HepG2 (cell line): ENCODE data around the gene DNPEP. TPM values are rescaled to one million over a fixed set of nuclear protein-coding genes. Genes with fewer than 3 reads are reported as not detected.

Experiments
- ATAC-seq: fragments of 200-7000 bp; cut with Tn5 transposase; 3 replicates; pipeline ENCODE4 v1.9.1; 2020; ENCODE audit warnings: mild to moderate bottlenecking, moderate library complexity
- BruUV-seq: library from RNA; stranded (reverse); fragments of 400-500 nt; replicated peaks from 2 replicates; lab custom pipeline; 2021; lab: Mats Ljungman, UMichigan
- CTCF ChIA-PET: fragments of 300-600 bp; formaldehyde crosslinking; extraction: SDS; loops from one replicate; lab custom pipeline; 2021; ENCODE audit warnings: low total read pairs, inconsistent platforms, low intra/inter-chr PET ratio; lab: Yijun Ruan, JAX
- POLR2A ChIA-PET: fragments of 350-600 bp; sonication (Branson Sonifier 250); formaldehyde crosslinking; loops from one replicate; lab custom pipeline; 2020; ENCODE audit warnings: antibody characterized with exemption, inconsistent platforms; lab: Yijun Ruan, JAX
- DNase-seq: peaks from one replicate; pipeline ENCODE4 v3.0.0-alpha.2; 2015; ENCODE audit warnings: low spot score
- FAIRE-seq: peaks from 3 replicates; lab custom pipeline; 2011; peaks lifted over from hg19 to GRCh38; lab: Jason Lieb, UNC
- H2AFZ ChIP-seq: one replicate; pipeline ENCODE4 v1.6.1; 2011; ENCODE audit warnings: low read length, inconsistent platforms
- H3K27ac ChIP-seq: fragments of 300-600 bp; 3 replicates; pipeline ENCODE4 v1.8.0; 2011; ENCODE audit warnings: mixed run types, mild to moderate bottlenecking, mixed read lengths, low read length, inconsistent platforms; ENCODE audit not compliant: insufficient read depth; ENCODE audit errors: extremely low read length
- H3K27me3 ChIP-seq, 2 experiments: fragments of 200-600 bp in 1 of 2; 2 replicates in 1 of 2; 3 replicates in 1 of 2; pipeline versions ENCODE4 v1.6.0 to v1.8.0; 2011; ENCODE audit warnings: low read length in 2 of 2, mild to moderate bottlenecking in 2 of 2, moderate library complexity in 2 of 2, inconsistent platforms in 1 of 2; ENCODE audit not compliant: insufficient read depth in 2 of 2, control insufficient read depth in 1 of 2
- H3K36me3 ChIP-seq, 2 experiments: fragments of 200-600 bp in 1 of 2; replicated peaks in 1 of 2; 2 replicates in 1 of 2; 3 replicates in 1 of 2; pipeline versions ENCODE4 v1.5.1 to v1.8.0; 2011; ENCODE audit warnings: low read length in 2 of 2, inconsistent platforms in 1 of 2; ENCODE audit not compliant: insufficient read depth in 2 of 2, control insufficient read depth in 1 of 2
- H3K4me1 ChIP-seq: 2 replicates; pipeline ENCODE4 v1.5.1; 2012; ENCODE audit warnings: low read length, inconsistent platforms; ENCODE audit not compliant: insufficient read depth
- H3K4me2 ChIP-seq: 2 replicates; pipeline ENCODE4 v1.6.0; 2011; ENCODE audit warnings: low read depth, low read length, inconsistent platforms
- H3K4me3 ChIP-seq, 3 experiments: fragments of 200-600 bp in 1 of 3; sonication (generic), shearing (Covaris generic) in 1 of 3; replicated peaks in 1 of 3; 2 replicates each; pipeline ENCODE4 v1.5.1; 2011 to 2016; ENCODE audit warnings: low read length in 3 of 3, inconsistent platforms in 2 of 3, low read depth in 2 of 3, mild to moderate bottlenecking in 2 of 3, control low read depth in 1 of 3, mixed read lengths in 1 of 3; ENCODE audit not compliant: insufficient read depth in 1 of 3
- H3K79me2 ChIP-seq: one replicate; pipeline ENCODE4 v1.6.1; 2011; ENCODE audit warnings: low read length, inconsistent platforms; ENCODE audit not compliant: insufficient read depth
- H3K9ac ChIP-seq: 2 replicates; pipeline ENCODE4 v1.6.0; 2011; ENCODE audit warnings: mild to moderate bottlenecking, low read depth, low read length, inconsistent platforms; ENCODE audit not compliant: insufficient read depth
- H3K9me3 ChIP-seq: 2 replicates; pipeline ENCODE4 v1.5.1; 2012; ENCODE audit warnings: mild to moderate bottlenecking, low read length
- H4K20me1 ChIP-seq: 2 replicates; pipeline ENCODE4 v1.6.0; 2011; ENCODE audit warnings: inconsistent platforms, mild to moderate bottlenecking, low read length, moderate library complexity; ENCODE audit not compliant: insufficient read depth
- GLI4 ChIP-seq: sonication (generic); formaldehyde crosslinking; IDR thresholded peaks from 2 replicates; pipeline ENCODE4 v1.5.1; 2020; ENCODE audit warnings: missing genetic modification reagents, mild to moderate bottlenecking, moderate library complexity, borderline replicate concordance
- HNRNPLL ChIP-seq: fragments of 200-400 bp; formaldehyde crosslinking; IDR thresholded peaks from 2 replicates; pipeline ENCODE4 v1.6.1; 2017; ENCODE audit warnings: mild to moderate bottlenecking, low read depth, low read length; ENCODE audit not compliant: poor library complexity, severe bottlenecking
- KLF13 ChIP-seq: sonication (generic); formaldehyde crosslinking; IDR thresholded peaks from 2 replicates; pipeline ENCODE4 v1.4.0; 2020; ENCODE audit warnings: mild to moderate bottlenecking, missing genetic modification reagents
- MEIS1 ChIP-seq: sonication (generic); formaldehyde crosslinking; IDR thresholded peaks from 2 replicates; pipeline ENCODE4 v1.9.0; 2021; ENCODE audit warnings: mild to moderate bottlenecking, missing genetic modification reagents, moderate library complexity, borderline replicate concordance
- NCOA5 ChIP-seq: sonication (generic); formaldehyde crosslinking; IDR thresholded peaks from 2 replicates; pipeline ENCODE4 v1.4.0; 2020; ENCODE audit warnings: missing genetic modification reagents
- NPAS2 ChIP-seq: sonication (generic); formaldehyde crosslinking; IDR thresholded peaks from 2 replicates; pipeline ENCODE4 v1.8.0; 2022; ENCODE audit warnings: mild to moderate bottlenecking, missing genetic modification reagents, borderline replicate concordance
- PHF20 ChIP-seq: sonication (generic); formaldehyde crosslinking; IDR thresholded peaks from 2 replicates; pipeline ENCODE4 v1.5.0; 2020; ENCODE audit warnings: mild to moderate bottlenecking, missing genetic modification reagents
- POLR2AphosphoS5 ChIP-seq: IDR thresholded peaks from 2 replicates; pipeline ENCODE4 v1.6.1; 2012; ENCODE audit warnings: low read depth, low read length
- SETDB1 ChIP-seq: sonication (generic); formaldehyde crosslinking; IDR thresholded peaks from 2 replicates; pipeline ENCODE4 v1.5.1; 2020; ENCODE audit warnings: missing genetic modification reagents, mild to moderate bottlenecking, borderline replicate concordance
- SP5 ChIP-seq: IDR thresholded peaks from 2 replicates; pipeline ENCODE4 v1.6.1; 2016; ENCODE audit warnings: low read depth, borderline replicate concordance
- TEAD3 ChIP-seq: optimal IDR thresholded peaks from 2 replicates; pipeline ENCODE3; 2016; ENCODE audit warnings: borderline replicate concordance
- ZFP91 ChIP-seq: sonication (generic); formaldehyde crosslinking; IDR thresholded peaks from 2 replicates; pipeline ENCODE4 v1.9.0; 2022; ENCODE audit warnings: missing genetic modification reagents, mild to moderate bottlenecking, borderline replicate concordance
- ZKSCAN5 ChIP-seq: sonication (generic); formaldehyde crosslinking; IDR thresholded peaks from 2 replicates; pipeline ENCODE4 v1.5.1; 2020; ENCODE audit warnings: mild to moderate bottlenecking, missing genetic modification reagents
- ZNF160 ChIP-seq: sonication (generic); formaldehyde crosslinking; IDR thresholded peaks from 2 replicates; pipeline ENCODE4 v1.8.0; 2022; ENCODE audit warnings: mild to moderate bottlenecking, inconsistent platforms, missing genetic modification reagents
- ZNF577 ChIP-seq: sonication (generic); formaldehyde crosslinking; IDR thresholded peaks from 2 replicates; pipeline ENCODE4 v1.4.0; 2020; ENCODE audit warnings: mild to moderate bottlenecking, low read depth, missing genetic modification reagents, borderline replicate concordance
- ZNF710 ChIP-seq: sonication (generic); formaldehyde crosslinking; IDR thresholded peaks from 2 replicates; pipeline ENCODE4 v1.5.0; 2020; ENCODE audit warnings: mild to moderate bottlenecking, missing genetic modification reagents, borderline replicate concordance
- ZNF737 ChIP-seq: sonication (generic); formaldehyde crosslinking; IDR thresholded peaks from 2 replicates; pipeline ENCODE4 v1.5.0; 2020; ENCODE audit warnings: missing genetic modification reagents, mild to moderate bottlenecking, borderline replicate concordance
- ZNF772 ChIP-seq: sonication (generic); formaldehyde crosslinking; IDR thresholded peaks from 2 replicates; pipeline ENCODE4 v1.5.0; 2020; ENCODE audit warnings: mild to moderate bottlenecking, missing genetic modification reagents
- ZNF878 ChIP-seq: sonication (generic); formaldehyde crosslinking; IDR thresholded peaks from 2 replicates; pipeline ENCODE4 v1.8.1; 2023; ENCODE audit warnings: mild to moderate bottlenecking, missing genetic modification reagents, moderate library complexity
- in situ Hi-C: cut with HindIII; loops from 2 replicates; pipeline ENCODE4 v1.10.0; 2017; ENCODE audit warnings: low pct_unique_long_range_greater_than_20kb; ENCODE audit not compliant: extremely low pct_ligation_motif_present
- intact Hi-C: fragments of 100-400 bp; cut with micrococcal nuclease; formaldehyde crosslinking; loops from one replicate; pipeline ENCODE4 v1.10.0; 2022; ENCODE audit not compliant: unreplicated experiment
- polyA plus RNA-seq, 8 experiments: library from polyadenylated mRNA; depleted of rRNA in 3 of 8; stranded (reverse) in 7 of 8; unstranded in 1 of 8; fragments of >200 nt; fragmentation: Illumina TruSeq in 4 of 8; extraction: Trizol in 4 of 8; gene quantifications; 2 replicates each; pipeline versions ENCODE4 v1.2.1 to v1.2.3, GENCODE V29; 2011 to 2016; ENCODE audit warnings: low read depth in 4 of 8, missing spikeins in 1 of 8, mixed read lengths in 1 of 8; ENCODE audit not compliant: insufficient read depth in 1 of 8
- total RNA-seq, 5 experiments: library from RNA; depleted of rRNA; stranded (reverse); fragments of >200 nt; fragmentation: Illumina TruSeq; extraction: Trizol; gene quantifications; 2 replicates each; pipeline ENCODE4 v1.2.3, GENCODE V29; 2016; ENCODE audit warnings: low read depth in 1 of 5
- TF ChIP-seq, protein P1 (sequence below): IDR thresholded peaks from 2 replicates; pipeline ENCODE4 v1.6.1; 2016; ENCODE audit warnings: missing biosample characterization, missing genetic modification reagents, low read depth

The DNPEP gene
- total and polyA plus RNA-seq, 2 of the 13 experiments (the other 11 are each of a cell fraction or from before 2014, with no cell fraction given) = 104 to 109 TPM

DNA sequence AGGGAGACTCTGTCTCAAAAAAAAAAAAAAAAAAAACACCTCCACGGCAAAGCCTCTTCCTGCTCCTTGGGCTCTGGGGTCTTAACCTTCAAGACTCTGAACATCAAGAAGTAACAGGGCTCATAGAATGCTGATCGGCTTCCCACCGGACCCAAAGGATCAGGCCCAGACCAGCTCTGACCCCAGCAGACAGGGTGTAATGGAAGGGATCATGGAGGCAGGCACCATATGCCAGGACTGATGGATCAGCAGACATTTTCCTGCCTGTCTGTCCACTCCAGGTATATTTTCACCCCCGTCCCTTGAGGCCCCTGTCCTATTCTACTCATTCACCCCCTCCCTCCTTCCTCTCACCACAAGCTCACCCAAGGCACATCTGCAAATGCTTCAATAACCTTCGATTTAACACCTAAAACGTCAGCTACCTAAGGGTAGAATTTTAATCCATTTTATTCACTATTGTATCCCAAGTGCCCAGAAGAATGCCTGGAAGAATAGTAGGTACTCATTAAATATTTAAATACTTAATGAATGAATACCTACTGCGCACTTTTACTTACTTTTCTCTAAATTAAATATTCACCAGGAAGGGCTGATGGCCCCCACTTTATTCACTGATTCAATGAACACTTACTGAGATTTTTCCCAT is 42.4 kb upstream of the DNPEP start (continued):
- no peak for TF ChIP-seq ZFP91
- no peak for TF ChIP-seq ZNF878 (CRISPR knock-in tag)
- no peak for TF ChIP-seq ZNF772 (CRISPR knock-in tag)
- TF ChIP-seq ZNF577 (CRISPR knock-in tag) = no peak
- no peak for TF ChIP-seq POLR2AphosphoS5
- TF ChIP-seq NPAS2 = no peak
- no peak for TF ChIP-seq ZKSCAN5 (CRISPR knock-in tag)
- no peak for TF ChIP-seq PHF20

DNA sequence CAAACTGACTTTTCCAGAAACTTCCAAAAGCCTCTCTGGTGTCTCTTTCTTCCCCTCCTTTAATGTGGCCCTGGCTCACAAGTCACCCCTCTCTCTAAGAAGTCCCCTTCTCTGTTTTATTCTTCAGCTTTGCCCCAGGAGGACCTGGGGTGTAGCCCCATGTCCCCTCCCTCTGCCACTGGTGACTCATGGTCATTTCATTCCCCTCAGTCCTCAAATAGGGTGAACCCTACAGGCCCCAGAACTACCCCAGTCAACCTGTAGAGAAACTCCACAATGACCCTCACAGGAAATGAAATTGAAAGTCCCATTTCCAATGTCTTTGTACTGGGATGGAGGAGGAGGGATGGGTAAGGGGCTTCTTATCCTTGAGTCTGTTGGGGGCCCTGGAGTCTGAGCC is 40.8 kb upstream of the DNPEP start:
- Histone ChIP-seq H3K9ac (no peak overlapping the region), H3K4me3 (no peak overlapping the region), H3K4me2 (no peak overlapping the region), H3K4me1 (no peaks in the 10 kb centered on the region), H3K27ac (no peak overlapping the region), H3K27me3 (peaks cover 5 to 60% of the 10 kb centered on the region in 2 experiments), H3K36me3 (no peaks in the 10 kb centered on the region), H2AFZ (no peak overlapping the region), H3K79me2 (no peaks in the 10 kb centered on the region), H3K9me3 (no peaks in the 10 kb centered on the region), H4K20me1 (no peaks in the 10 kb centered on the region)
- no peak for ATAC-seq
- POLR2A ChIA-PET = no interaction called here
- in situ Hi-C loops = no loop called here
- BruUV-seq = no TSS peak
- CTCF ChIA-PET = no interaction called here
- DNase-seq = no peak
- FAIRE-seq = no peak
- intact Hi-C loops = no loop called here
- TF ChIP-seq KLF13 (CRISPR knock-in tag) (no peak), GLI4 (CRISPR knock-in tag) (no peak), NCOA5 (no peak), ZNF737 (no peak), HNRNPLL (no peak), SETDB1 (CRISPR knock-in tag) (no peak), MEIS1 (CRISPR knock-in tag) (no peak), ZNF160 (no peak), ZNF710 (CRISPR knock-in tag) (no peak), SP5 (no peak), TEAD3 (no peak)
- TF ChIP-seq, protein P1, sequence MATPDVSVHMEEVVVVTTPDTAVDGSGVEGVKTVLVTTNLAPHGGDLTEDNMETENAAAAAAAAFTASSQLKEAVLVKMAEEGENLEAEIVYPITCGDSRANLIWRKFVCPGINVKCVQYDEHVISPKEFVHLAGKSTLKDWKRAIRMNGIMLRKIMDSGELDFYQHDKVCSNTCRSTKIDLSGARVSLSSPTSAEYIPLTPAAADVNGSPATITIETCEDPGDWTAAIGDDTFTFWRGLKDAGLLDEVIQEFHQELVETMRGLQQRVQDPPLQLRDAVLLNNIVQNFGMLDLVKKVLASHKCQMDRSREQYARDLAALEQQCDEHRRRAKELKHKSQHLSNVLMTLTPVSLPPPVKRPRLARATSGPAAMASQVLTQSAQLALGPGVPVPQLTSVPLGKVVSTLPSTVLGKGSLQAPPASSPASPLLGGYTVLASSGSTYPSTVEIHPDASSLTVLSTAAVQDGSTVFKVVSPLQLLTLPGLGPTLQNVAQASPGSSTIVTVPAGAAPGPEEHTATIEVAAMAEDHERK (CRISPR knock-in tag) = no peak
